ENCODE data around the gene HDDC3. TPM values are rescaled to one million over a fixed set of nuclear protein-coding genes. Genes with fewer than 3 reads are reported as not detected.

Gene HDDC3
- total and polyA plus RNA-seq, 9 of the 15 experiments (the other 6 are each of a cell fraction or from before 2014, with no cell fraction given) = 14.9 to 55.8 (median 36.9) TPM

- TF ChIP-seq TEAD4 (IDR thresholded peaks at IDR 0.05; ENCODE audit: low read length) (no peak), TEAD4 (CRISPR knock-in tag; IDR thresholded peaks at IDR 0.05; ENCODE audit: borderline replicate concordance) (no peak), MED1 (CRISPR knock-in tag; IDR thresholded peaks at IDR 0.05; ENCODE audit: borderline replicate concordance) (no peak), HDGF (IDR thresholded peaks at IDR 0.05) (no peak), CHCHD3 (CRISPR knock-in tag; IDR thresholded peaks at IDR 0.05) (no peak), TAF9B (IDR thresholded peaks at IDR 0.05; ENCODE audit: partially characterized antibody) (no peak), ZNF778 (CRISPR knock-in tag; IDR thresholded peaks at IDR 0.05) (no peak), ZNF217 (CRISPR knock-in tag; IDR thresholded peaks at IDR 0.05) (no peak), ESRRA (IDR thresholded peaks at IDR 0.05; ENCODE audit: borderline replicate concordance, low read depth) (no peak), NKRF (IDR thresholded peaks at IDR 0.05; ENCODE audit: borderline replicate concordance) (no peak), SMARCB1 (IDR thresholded peaks at IDR 0.05; ENCODE audit: insufficient read length, low read depth) (no peak), CC2D1A (IDR thresholded peaks at IDR 0.05) (no peak), ZBTB34 (CRISPR knock-in tag; IDR thresholded peaks at IDR 0.05) (no peak), RREB1 (CRISPR knock-in tag; IDR thresholded peaks at IDR 0.05) (no peak)
Measured at GRCh38 chr15:90979582-90979981, 47.2 kb upstream of the HDDC3 start (continued).
